ENCODE data around the gene CPNE6. TPM values are rescaled to one million over a fixed set of nuclear protein-coding genes. Genes with fewer than 3 reads are reported as not detected.
A peak's percentile ranks its signal among the peaks of the same experiment; 100 is the strongest.
"Not testable (repeated sequence)": the region's sequence is repeated elsewhere in the genome, so short reads cannot be mapped to it uniquely, and the experiment has no call there.

CPNE6 gene
- not detected for polyA plus RNA-seq (2013, experiment 1 of 4)
- polyA plus RNA-seq (2013, experiment 2 of 4), result not detected
- not detected for polyA plus RNA-seq (2013, experiment 3 of 4)
- polyA plus RNA-seq (2013, experiment 4 of 4), result not detected

DNA sequence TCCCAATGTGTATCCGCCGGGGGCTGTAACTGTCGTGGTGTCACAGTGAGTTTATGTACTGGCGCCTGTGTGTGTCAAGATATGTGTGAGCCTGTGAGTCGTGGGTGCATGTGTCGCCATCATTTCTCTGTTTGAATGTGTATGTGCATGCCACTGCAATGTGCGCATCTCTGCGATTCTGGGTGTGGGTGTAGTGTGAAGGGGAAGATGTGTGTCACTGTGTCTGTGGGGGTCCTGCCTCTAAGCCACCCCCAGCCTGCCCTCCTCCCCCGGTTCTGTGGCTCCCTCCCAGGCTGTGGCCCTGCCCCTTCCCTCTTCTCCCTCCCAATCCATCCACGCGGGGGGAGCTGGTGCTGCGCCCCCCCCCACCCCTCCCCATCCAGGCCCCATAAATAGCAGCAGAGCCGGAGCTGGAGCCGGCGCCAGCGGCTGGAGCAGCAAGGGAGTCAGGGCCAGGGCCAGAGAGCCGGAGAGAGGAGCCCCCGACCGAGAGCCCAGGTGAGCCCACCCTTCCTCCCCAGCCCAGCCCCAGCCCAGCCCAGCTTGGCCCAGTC is at the start of gene CPNE6:
Gene CPNE6 (plus strand): TSS at position 419 of the 554 bp plus-strand sequence. CDS start 1,375 bp downstream, outside the sequence.
- 86 to 89% methylated on average over 19 of the region's 19 CpGs for WGBS, 2 experiments
- H3K9me3 ChIP-seq (ENCODE audit: control insufficient read depth, low read length), result no peaks in the 10 kb centered on the region
- H3K4me3 ChIP-seq (ENCODE audit: insufficient read depth, low read depth, low read length), result no peak within 1 kb of the TSS
- no peaks in the 10 kb centered on the region for H3K4me1 ChIP-seq (ENCODE audit: control insufficient read depth, insufficient read depth, low read length)
- no peaks in the 10 kb centered on the region for H3K36me3 ChIP-seq (ENCODE audit: control insufficient read depth, insufficient read depth, low read length)
- no peaks in the 10 kb centered on the region for H3K27me3 ChIP-seq (ENCODE audit: control insufficient read depth, insufficient read depth, low read length, poor library complexity, severe bottlenecking)
- no peak within 1 kb of the TSS for H3K27ac ChIP-seq (ENCODE audit: insufficient read depth, low read depth, low read length, poor library complexity, severe bottlenecking)

DNA sequence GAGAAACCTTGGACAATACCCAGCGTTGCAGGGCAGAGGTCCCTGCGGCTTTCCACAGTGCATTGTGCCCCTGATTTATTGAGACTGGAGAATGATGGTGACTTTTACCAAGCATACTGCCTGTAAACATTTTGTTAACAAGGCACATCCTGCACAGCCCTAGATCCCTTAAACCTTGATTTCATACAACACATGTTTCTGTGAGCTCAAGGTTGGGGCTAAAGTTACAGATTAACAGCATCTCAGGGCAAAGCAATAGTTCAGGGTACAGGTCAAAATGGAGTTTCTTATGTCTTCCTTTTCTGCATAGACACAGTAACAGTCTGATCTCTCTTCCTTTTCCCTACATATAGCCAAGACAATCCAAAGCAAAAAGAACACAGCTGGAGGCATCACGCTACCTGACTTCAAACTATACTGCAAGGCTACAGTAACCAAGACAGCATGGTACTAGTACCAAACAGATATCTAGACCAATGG is 46.4 kb upstream of the CPNE6 start:
- not testable (repeated sequence) for H3K9me3 ChIP-seq (ENCODE audit: control insufficient read depth, low read length); H3K4me3 ChIP-seq (ENCODE audit: insufficient read depth, low read depth, low read length); H3K36me3 ChIP-seq (ENCODE audit: control insufficient read depth, insufficient read depth, low read length); H3K27ac ChIP-seq (ENCODE audit: insufficient read depth, low read depth, low read length, poor library complexity, severe bottlenecking); H3K4me1 ChIP-seq (ENCODE audit: control insufficient read depth, insufficient read depth, low read length); H3K27me3 ChIP-seq (ENCODE audit: control insufficient read depth, insufficient read depth, low read length, poor library complexity, severe bottlenecking)
- 89 to 94% methylated on average over 3 of the region's 3 CpGs for WGBS, 2 experiments

- H3K4me3 ChIP-seq (ENCODE audit: insufficient read depth, low read depth, low read length); H3K36me3 ChIP-seq (ENCODE audit: control insufficient read depth, insufficient read depth, low read length); H3K4me1 ChIP-seq (ENCODE audit: control insufficient read depth, insufficient read depth, low read length); H3K27me3 ChIP-seq (ENCODE audit: control insufficient read depth, insufficient read depth, low read length, poor library complexity, severe bottlenecking); H3K27ac ChIP-seq (ENCODE audit: insufficient read depth, low read depth, low read length, poor library complexity, severe bottlenecking); H3K9me3 ChIP-seq (ENCODE audit: control insufficient read depth, low read length): not testable (repeated sequence)
- whole genome bisulfite sequencing, 2 experiments, result 91 to 95% methylated on average over 2 of the region's 3 CpGs
Observed at GRCh38 chr14:24029687-24030086, 41.7 kb upstream of the CPNE6 start.

DNA sequence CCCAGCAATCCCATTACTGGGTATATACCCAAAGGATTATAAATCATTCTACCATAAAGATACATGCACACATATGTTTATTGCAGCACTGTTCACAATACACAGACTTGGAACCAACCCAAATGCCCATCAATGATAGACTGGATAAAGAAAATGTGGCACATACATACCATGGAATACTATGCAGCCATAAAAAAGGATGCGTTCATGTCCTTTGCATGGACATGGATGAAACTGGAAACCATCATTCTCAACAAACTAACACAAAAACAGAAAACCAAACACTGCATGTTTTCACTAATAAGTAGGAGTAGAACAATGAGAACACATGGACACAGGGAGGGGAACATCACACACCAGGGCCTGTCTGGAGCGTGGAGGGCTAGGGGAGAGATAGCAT is 40.0 kb upstream of the CPNE6 start:
- H3K9me3 ChIP-seq (ENCODE audit: control insufficient read depth, low read length); H3K27ac ChIP-seq (ENCODE audit: insufficient read depth, low read depth, low read length, poor library complexity, severe bottlenecking); H3K4me1 ChIP-seq (ENCODE audit: control insufficient read depth, insufficient read depth, low read length); H3K27me3 ChIP-seq (ENCODE audit: control insufficient read depth, insufficient read depth, low read length, poor library complexity, severe bottlenecking); H3K36me3 ChIP-seq (ENCODE audit: control insufficient read depth, insufficient read depth, low read length); H3K4me3 ChIP-seq (ENCODE audit: insufficient read depth, low read depth, low read length): not testable (repeated sequence)
- 77 to 89% methylated on average over 2 of the region's 2 CpGs for WGBS, 2 experiments

DNA sequence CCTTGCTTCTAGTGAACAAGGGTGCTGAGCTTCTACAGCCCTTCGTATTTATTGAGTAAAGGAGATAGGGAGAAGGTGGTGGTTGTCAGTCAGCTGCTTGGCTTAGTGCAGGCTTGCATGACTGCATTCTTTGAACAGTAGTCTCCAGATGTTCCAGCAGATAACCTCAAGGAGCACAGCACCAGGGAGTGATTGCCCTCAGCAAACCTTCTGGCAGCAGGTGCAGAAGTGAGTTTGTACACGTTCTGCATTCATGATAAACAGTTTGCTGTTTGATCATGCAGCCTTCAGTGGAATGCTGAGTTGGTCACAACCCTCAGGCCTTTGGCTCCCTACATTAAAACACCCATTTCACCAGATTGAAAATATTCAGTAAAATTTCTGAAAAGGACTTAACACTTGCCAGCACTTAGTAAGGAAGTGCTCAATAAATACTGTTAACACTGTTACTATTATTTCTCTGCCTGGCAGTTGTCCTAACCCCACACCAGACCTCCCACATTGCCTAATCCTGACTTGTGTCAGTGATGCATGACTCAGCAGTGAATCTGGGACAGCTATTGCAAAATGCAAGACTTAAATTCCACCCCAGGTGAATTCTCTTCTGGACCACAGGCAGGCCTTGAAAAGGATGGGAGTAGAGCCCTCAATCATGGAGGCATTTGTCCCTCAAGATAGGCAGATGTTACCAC is 38.5 kb upstream of the CPNE6 start:
- H3K27me3 ChIP-seq (ENCODE audit: control insufficient read depth, insufficient read depth, low read length, poor library complexity, severe bottlenecking), result no peaks in the 10 kb centered on the region
- H3K4me3 ChIP-seq (ENCODE audit: insufficient read depth, low read depth, low read length), result no peak overlapping the region
- no peaks in the 10 kb centered on the region for H3K4me1 ChIP-seq (ENCODE audit: control insufficient read depth, insufficient read depth, low read length)
- H3K9me3 ChIP-seq (ENCODE audit: control insufficient read depth, low read length), result no peaks in the 10 kb centered on the region
- H3K36me3 ChIP-seq (ENCODE audit: control insufficient read depth, insufficient read depth, low read length), result no peaks in the 10 kb centered on the region
- H3K27ac ChIP-seq (ENCODE audit: insufficient read depth, low read depth, low read length, poor library complexity, severe bottlenecking), result no peak overlapping the region
- 88 to 89% methylated on average over 2 of the region's 2 CpGs for WGBS, 2 experiments

DNA sequence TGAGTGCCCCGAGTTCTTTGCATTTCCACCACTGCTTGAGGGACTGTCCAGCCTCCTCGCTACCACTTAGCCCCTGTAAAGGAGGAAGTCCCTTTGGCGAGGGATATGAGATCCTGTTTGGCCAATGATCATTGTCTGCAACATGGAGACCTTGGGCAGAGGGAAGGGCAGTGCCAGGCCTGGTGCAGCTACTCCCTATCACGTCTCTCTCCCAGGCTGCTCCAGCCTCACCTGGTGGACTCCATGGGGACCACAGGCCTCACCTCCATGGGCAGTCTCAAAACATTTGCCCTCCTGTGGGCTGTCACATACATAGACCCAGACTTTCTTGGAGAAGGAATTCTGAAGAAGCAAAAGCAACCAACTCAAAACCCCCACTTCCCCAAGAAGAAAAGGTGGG is 35.6 kb upstream of the CPNE6 start:
- H3K4me3 ChIP-seq (ENCODE audit: insufficient read depth, low read depth, low read length), result peak overlapping the region; percentile 53
- not testable (repeated sequence) for H3K4me1 ChIP-seq (ENCODE audit: control insufficient read depth, insufficient read depth, low read length); H3K27ac ChIP-seq (ENCODE audit: insufficient read depth, low read depth, low read length, poor library complexity, severe bottlenecking); H3K36me3 ChIP-seq (ENCODE audit: control insufficient read depth, insufficient read depth, low read length); H3K9me3 ChIP-seq (ENCODE audit: control insufficient read depth, low read length); H3K27me3 ChIP-seq (ENCODE audit: control insufficient read depth, insufficient read depth, low read length, poor library complexity, severe bottlenecking)
- WGBS, 2 experiments, result 55 to 76% methylated on average over 3 of the region's 4 CpGs

GRCh38 chr14:24036169-24036962 is 35.0 kb upstream of the CPNE6 start:
- peak overlapping the region; percentile 53 for H3K27ac ChIP-seq (ENCODE audit: insufficient read depth, low read depth, low read length, poor library complexity, severe bottlenecking)
- WGBS, 2 experiments, result 0 to 1% methylated on average over 50 of the region's 50 CpGs
- H3K36me3 ChIP-seq (ENCODE audit: control insufficient read depth, insufficient read depth, low read length), result no peaks in the 10 kb centered on the region
- no peaks in the 10 kb centered on the region for H3K9me3 ChIP-seq (ENCODE audit: control insufficient read depth, low read length)
- H3K4me1 ChIP-seq (ENCODE audit: control insufficient read depth, insufficient read depth, low read length), result no peaks in the 10 kb centered on the region
- H3K4me3 ChIP-seq (ENCODE audit: insufficient read depth, low read depth, low read length), result peak overlapping the region; percentile 53
- H3K27me3 ChIP-seq (ENCODE audit: control insufficient read depth, insufficient read depth, low read length, poor library complexity, severe bottlenecking), result no peaks in the 10 kb centered on the region

DNA sequence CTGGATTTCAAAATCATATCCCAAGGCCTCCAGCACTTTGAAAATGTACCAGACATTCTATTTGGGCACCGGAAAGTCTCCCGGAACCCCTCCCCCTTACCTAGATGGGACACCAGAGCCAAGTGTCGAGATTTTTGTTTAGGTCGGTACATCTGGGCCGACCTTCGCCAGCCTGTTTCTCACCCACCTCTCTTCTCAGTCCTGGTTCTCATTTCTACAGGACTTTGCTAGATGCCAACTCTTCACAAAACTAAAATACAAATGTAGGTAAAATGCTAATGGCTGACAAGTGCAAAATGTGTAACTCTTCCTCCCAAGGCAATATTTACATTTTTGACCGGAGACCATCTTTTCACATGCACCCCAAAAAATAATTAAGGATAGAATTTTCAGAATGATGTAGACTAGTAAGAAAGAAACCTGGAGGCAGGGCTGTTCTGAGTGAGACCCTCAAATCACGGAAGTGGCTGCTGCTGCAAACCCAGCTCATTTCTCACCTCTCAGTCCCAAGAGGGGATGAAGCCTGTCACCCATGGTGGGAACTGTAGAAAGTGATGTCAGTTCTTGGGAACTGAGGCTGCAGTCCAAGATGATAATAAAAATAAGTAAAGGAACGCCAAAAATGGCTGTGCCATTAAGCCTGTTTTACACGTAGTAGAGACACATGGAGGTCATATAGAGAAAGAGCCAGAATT is 34.3 kb upstream of the CPNE6 start:
- peak overlapping the region; percentile 53 for H3K4me3 ChIP-seq (ENCODE audit: insufficient read depth, low read depth, low read length)
- not testable (repeated sequence) for H3K9me3 ChIP-seq (ENCODE audit: control insufficient read depth, low read length); H3K4me1 ChIP-seq (ENCODE audit: control insufficient read depth, insufficient read depth, low read length); H3K27ac ChIP-seq (ENCODE audit: insufficient read depth, low read depth, low read length, poor library complexity, severe bottlenecking); H3K27me3 ChIP-seq (ENCODE audit: control insufficient read depth, insufficient read depth, low read length, poor library complexity, severe bottlenecking); H3K36me3 ChIP-seq (ENCODE audit: control insufficient read depth, insufficient read depth, low read length)
- WGBS, 2 experiments, result 48 to 61% methylated on average over 9 of the region's 10 CpGs

- Histone ChIP-seq H3K27ac (ENCODE audit: insufficient read depth, low read depth, low read length, poor library complexity, severe bottlenecking) (no peak overlapping the region), H3K36me3 (ENCODE audit: control insufficient read depth, insufficient read depth, low read length) (no peaks in the 10 kb centered on the region), H3K27me3 (ENCODE audit: control insufficient read depth, insufficient read depth, low read length, poor library complexity, severe bottlenecking) (no peaks in the 10 kb centered on the region), H3K4me1 (ENCODE audit: control insufficient read depth, insufficient read depth, low read length) (no peaks in the 10 kb centered on the region), H3K4me3 (ENCODE audit: insufficient read depth, low read depth, low read length) (no peak overlapping the region), H3K9me3 (ENCODE audit: control insufficient read depth, low read length) (no peaks in the 10 kb centered on the region)
- WGBS, 2 experiments, result 86 to 87% methylated on average over 14 of the region's 14 CpGs
Observed at GRCh38 chr14:24037658-24038037, 33.7 kb upstream of the CPNE6 start.

DNA sequence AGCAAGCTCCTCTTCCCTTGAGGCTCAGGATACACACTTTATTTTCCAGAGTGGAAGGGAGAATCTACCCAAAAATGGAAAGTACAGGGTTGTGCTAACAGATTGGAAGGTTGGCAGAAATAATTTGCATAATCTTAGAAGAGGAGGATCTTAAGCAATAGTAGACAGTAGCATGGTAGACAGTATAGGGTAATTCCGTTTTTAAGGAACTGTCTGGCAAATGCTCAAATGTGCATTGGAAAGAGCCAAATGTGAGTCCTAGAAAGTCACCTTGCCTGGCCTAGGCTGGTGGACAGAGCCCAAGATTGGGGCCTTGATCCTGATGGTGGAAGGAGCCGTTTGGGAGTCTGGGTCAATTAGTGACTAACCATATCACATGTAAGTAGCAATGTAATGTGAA is 32.7 kb upstream of the CPNE6 start:
- no peak overlapping the region for H3K4me3 ChIP-seq (ENCODE audit: insufficient read depth, low read depth, low read length)
- H3K36me3 ChIP-seq (ENCODE audit: control insufficient read depth, insufficient read depth, low read length), result no peaks in the 10 kb centered on the region
- H3K27ac ChIP-seq (ENCODE audit: insufficient read depth, low read depth, low read length, poor library complexity, severe bottlenecking), result no peak overlapping the region
- WGBS, 2 experiments, result 88 to 93% methylated on average over 2 of the region's 2 CpGs
- H3K9me3 ChIP-seq (ENCODE audit: control insufficient read depth, low read length), result no peaks in the 10 kb centered on the region
- no peaks in the 10 kb centered on the region for H3K27me3 ChIP-seq (ENCODE audit: control insufficient read depth, insufficient read depth, low read length, poor library complexity, severe bottlenecking)
- no peaks in the 10 kb centered on the region for H3K4me1 ChIP-seq (ENCODE audit: control insufficient read depth, insufficient read depth, low read length)
